HG03064 (cell line): ENCODE data around the gene HOXA7.

Experiments used
- ATAC-seq: cut with Tn5 transposase; IDR thresholded peaks from one replicate; pipeline ENCODE4 v1.9.1; 2021; ENCODE audit warnings: low read depth; ENCODE audit not compliant: unreplicated experiment

Gene HOXA7

DNA sequence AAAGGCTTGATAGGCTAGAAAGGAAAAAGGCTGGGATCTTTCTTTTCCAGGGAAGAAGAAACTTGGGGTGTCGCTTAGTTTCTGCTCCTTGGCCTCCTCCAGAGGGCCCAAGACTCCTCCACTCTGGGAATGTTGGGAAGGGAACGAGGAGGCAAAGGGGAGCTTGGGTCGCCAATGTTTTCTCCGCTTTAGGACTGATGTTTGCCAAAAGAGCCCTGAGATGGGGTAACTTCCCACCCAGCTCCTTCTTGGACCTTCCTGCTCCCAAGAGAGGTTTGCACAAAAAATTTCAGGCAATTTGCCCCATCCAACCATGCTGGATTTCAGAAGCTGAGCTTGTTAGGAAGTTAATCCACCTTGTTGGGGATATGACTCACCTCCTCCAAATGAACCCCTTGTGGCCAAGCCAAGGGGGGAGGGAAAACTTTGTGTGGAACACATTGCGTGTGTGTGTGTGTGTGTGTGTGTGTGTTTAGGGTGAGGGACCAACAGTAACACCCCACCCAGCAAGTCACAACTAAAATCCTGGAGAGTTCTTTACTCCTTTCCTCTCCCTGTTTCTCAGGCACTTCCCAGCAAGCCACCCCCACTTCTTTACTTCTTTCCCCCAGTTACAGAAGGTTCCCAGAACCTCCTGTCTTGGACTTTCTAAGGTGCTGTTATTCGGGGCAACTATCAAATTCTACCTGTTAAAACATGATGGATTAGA, 45.3 kb downstream of the HOXA7 start:
- ATAC-seq: no peak

DNA sequence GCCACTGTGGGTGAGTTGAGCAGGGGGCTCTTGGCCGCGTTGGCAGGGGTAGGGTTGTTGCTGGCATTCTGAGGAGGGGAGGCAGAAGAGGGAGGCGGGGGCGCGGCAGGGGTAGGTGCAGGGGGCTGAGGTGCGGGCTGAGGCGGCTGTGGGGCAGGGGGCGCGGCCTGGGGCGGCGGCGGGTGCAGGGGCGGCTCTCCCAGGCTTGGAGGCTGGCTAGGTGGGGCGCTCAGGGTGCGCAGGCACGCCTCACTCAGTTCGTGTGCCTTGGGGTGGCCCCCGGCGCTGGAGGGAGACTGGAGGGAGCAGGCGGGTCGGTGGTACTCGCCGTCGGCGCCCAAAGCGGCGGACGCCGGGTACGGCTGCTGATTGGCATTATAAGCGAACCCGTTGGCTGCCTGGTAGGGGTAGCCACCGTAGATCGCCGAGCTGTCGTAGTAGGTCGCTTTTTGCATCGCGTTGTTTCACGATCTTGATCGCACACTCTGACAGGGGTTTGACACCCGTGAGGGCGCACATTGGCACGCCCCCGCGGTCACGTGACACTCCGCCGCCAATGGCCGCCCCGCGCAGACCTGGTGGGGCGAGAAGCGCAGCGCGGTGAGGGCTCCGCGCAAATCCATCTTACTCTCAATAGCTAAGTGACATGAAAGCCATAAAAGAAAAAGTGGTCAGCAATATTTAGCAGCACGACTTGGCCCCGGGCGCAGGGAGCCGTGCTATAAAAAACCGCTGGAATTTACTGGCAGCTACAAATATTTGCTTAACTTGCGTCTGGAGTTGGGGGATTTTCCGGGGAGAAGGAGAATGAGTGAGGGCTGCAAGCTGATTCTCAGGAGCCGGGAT, 46.1 kb downstream of the HOXA7 start:
- ATAC-seq: no peak

DNA sequence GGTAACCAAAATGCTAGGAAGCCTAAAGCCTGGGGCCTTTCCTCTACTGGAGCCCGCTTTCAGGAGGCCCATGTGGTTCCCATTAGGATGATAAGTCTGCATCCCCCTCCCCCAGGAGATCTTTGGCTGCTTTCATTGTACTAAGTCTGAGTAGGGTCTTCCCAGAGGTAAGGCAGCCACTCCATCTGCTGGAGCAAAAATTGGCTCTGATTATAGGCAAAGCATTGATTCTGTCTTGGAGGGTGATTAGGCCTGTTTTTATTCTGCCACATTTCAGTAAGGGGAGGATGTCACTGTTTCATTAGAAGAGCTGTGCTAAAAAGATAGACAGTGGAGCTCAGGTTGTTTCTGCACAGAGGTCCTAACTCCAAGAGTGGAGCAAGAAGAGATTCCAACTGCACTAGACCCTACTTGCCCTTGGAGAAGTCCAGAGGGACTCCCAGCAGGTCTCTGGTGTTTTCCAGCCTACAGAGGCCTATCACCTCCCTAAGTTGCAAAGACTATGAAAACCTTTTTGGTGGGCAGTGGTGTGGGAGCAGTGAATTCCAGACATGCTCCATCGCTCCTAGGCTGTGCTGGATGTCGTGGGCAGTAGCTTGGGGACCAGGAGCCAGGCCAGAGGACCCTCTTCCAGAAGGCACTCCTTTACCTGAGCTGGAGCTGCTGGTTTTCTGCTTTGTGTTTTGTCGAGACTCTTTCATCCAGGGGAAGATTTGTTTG, 46.8 kb downstream of the HOXA7 start:
- no peak for ATAC-seq

DNA sequence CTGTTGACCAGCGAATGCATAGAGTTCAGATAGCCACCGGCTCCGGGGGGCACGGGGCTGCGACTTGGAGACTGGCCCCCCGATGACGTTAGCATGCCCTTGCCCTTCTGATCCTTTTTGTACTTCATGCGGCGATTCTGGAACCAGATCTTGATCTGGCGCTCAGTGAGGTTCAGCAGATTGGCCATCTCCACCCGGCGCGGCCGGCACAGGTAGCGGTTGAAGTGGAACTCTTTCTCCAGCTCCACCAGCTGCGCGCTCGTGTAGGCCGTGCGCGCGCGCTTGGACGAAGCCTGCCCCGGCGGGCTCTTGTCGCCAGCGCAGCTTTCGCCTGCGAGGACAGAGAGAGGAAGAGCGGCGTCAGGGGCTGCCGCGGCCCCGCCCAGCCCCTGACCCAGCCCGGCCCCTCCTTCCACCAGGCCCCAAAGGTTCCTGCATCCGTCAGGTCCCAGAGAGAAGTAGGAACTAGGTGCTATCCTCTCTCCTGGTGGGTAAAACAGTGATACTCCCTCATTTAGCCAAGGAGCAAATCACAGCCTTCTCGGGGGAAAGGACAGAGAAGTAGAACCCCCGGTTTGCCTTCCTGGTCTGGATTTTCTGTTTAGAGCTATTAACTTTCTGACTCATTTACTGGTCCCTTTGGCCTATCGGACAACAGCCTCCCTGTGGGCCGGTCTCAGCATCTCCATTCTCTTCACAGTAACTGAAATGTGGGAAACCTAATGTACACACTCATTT, 47.9 kb downstream of the HOXA7 start:
- ATAC-seq: no peak

DNA sequence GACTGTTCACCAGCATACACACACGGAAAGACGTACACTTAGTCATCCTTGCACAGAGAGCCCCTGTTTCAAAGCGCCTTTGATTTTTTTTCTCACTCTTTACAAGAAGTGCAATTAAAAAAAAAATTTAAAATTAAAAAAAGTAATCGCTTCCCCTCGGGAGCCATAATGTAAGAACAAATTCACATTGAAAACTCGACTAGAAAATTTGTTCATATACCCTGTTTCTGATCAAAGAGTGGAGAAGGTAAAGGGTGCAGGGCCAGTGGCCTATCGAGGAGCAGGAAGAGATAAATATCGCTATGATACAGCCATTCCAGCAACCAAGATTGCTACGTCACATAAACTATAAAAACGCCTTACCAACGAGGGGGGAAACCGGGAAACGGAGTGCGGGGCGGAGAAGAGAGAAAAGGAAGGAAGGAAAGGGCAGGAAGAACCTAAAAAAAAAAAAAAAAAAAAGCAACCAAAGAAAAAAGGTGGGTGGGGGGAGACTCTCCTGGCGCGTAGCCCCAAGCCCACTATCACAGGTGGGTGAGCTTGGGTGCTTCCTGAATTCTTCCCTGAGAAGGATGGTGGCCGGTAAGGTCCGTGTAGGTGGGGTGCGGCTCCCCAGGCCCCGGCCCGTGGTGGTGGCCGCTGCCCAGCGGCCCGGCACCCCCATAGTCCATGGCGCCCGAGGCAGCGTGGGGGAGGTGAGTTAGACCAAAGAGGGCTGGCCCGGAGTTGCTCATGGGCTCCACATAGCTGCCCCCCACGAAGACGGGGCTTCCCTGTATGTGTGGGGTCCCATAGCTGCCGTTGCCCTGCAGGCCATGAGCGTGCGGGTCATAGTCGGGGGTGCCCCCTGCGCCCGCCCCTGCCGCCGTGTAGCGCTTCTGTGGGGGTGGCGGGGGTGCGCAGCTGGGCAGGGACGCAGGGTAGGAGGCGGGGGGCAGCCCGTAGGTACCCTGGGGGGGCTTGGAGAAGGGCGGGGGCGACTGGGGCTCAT, 48.8 kb downstream of the HOXA7 start:
- ATAC-seq: no peak

DNA sequence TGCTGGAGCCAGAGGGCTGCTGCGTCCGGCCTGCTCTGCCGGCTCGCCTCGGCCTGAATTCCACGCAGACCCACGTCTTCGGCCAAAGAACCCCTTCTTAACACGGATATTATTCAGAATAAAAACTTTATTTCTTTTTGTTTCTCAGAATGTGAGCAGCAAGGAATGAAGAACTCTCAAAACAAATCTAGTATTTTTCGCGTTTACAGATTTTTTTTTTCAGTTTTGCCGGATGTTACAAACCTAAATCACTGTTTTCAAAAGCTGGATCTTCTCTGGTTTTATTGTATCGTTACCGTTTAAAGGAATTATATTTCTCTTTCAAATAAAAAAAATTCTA, 49.6 kb downstream of the HOXA7 start:
- no peak for ATAC-seq

DNA sequence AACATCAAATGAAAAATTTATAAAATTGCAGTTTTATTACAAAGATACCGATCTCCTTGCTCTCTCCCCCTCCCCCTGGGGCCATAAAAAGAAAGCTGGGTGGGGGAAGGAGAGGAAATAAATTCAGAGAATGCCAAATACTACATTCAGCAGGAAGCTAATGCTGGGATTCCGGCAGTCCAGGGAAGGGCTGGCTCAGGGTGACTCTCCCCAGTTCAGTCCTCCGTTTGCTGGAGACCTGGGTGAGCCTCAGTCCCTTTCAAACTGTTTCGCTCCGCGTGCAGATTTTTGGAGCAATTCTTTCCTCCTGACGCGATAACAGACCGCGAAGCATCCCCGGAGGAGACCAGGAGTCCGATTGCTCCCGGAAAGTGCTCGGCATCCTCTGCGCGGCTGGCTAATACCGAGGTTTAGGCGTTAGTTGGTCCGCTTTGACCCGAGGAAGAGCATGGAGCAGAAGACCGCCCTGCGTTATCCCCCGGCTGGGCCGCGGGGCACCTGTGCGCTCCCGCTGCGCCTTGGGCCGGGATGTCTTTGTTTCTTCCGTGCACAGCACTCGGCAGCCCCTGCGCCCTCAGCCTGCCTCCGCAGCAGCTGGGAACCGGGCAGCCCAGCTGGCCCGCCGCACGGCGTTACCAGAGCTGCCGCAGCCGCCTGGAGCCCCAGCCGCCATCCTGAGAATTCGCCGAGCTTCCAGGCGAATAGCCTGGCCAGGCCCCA, 50.1 kb downstream of the HOXA7 start:
- no peak for ATAC-seq

DNA sequence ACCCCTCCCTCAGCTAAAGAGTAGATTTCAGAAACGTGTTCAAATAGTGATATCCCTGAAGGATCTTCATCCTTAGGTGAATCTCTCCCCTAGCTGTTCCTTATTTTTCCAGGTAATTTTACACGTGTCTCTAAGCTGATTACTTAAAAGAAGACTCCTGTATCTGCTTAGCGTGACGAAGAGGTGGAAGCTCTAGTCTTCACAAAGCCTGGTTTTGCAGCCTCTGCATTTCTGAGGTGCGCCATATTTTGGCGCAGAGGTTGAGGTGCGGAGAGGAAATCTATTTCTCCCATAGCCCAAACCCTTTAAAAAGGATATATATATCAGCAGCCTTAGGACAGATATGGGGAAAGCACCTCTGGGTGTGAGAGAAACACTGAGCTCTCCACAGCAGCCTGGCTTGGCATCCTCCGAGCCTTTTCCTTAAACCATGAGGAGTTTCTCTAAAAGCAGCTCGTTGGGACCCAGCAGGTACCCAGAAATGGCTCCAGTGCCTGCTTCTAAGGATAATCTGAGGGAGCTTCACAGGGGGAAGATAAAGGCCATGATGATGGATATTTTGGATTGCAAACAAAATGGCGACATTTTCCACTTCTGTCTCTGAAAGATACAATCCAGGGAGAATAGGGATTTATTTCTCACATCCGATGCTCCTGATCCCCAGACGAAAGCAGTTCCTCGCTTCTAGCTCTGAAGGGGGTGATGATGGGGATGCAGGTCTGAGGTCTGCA, 51.0 kb downstream of the HOXA7 start:
- no peak for ATAC-seq

DNA sequence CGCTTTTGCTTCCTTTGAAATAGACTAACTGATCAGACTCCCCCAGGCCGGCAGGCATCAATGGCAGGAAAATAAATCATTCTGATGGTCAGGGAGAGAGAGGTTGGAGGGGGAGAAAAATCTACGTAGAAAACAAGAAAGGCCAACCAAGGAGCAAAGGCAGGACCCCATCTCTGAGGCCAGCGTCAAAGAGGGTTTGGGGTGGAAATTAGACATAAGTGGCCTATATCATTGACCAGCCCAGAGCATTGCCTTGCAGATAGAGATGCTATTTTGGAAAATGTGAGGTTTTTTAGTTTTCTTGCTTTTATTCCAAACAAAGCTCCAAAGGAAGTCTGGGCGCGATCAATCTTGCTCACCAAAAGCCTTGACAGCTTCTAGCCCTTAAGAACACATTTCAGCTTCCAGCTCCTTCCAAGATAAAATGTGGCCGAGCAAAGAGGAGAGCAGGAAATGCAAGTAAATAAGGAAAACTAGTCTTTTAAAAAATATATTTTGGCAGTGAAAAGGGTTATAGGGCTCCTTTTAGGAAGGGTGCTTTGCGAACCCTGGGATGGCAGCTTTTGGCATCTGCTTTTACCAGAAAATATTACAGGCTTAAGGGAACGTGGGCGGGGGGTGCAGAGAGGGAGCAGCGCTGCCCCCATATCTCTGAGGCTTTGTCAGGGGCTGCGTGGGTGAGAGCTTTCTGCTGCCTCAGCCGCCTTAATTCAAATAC, 52.0 kb downstream of the HOXA7 start:
- no peak for ATAC-seq
